LNCaP clone FGC (cell line): ENCODE data around the gene USH1C.

ENCODE experiments used
- DNase-seq: peaks from one replicate; pipeline ENCODE4 v3.0.0-alpha.2; 2011; ENCODE audit warnings: low read depth
- H3K4me3 ChIP-seq: 2 replicates; pipeline ENCODE4 v1.5.1; 2011; ENCODE audit warnings: mild to moderate bottlenecking, low read depth, low read length, control low read depth
- TF ChIP-seq, protein P1 (sequence below): IDR thresholded peaks from 2 replicates; pipeline ENCODE4 v1.5.1; 2012; ENCODE audit warnings: mild to moderate bottlenecking; ENCODE audit not compliant: control insufficient read depth, insufficient read depth; ENCODE audit errors: extremely low read depth

USH1C gene

GRCh38 chr11:17571431-17572358, 27.5 kb upstream of the USH1C start:
- no peak for DNase-seq
- H3K4me3 ChIP-seq = no peak overlapping the region
- TF ChIP-seq, protein P1, sequence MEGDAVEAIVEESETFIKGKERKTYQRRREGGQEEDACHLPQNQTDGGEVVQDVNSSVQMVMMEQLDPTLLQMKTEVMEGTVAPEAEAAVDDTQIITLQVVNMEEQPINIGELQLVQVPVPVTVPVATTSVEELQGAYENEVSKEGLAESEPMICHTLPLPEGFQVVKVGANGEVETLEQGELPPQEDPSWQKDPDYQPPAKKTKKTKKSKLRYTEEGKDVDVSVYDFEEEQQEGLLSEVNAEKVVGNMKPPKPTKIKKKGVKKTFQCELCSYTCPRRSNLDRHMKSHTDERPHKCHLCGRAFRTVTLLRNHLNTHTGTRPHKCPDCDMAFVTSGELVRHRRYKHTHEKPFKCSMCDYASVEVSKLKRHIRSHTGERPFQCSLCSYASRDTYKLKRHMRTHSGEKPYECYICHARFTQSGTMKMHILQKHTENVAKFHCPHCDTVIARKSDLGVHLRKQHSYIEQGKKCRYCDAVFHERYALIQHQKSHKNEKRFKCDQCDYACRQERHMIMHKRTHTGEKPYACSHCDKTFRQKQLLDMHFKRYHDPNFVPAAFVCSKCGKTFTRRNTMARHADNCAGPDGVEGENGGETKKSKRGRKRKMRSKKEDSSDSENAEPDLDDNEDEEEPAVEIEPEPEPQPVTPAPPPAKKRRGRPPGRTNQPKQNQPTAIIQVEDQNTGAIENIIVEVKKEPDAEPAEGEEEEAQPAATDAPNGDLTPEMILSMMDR = no peak

- DNase-seq = no peak
- TF ChIP-seq, protein P1 = no peak
- no peak overlapping the region for H3K4me3 ChIP-seq
Measured at GRCh38 chr11:17570034-17570433, 25.8 kb upstream of the USH1C start.

- no peak for DNase-seq
- no peak overlapping the region for H3K4me3 ChIP-seq
- TF ChIP-seq, protein P1 = no peak
Measured at GRCh38 chr11:17568944-17569343, 24.7 kb upstream of the USH1C start.

DNA sequence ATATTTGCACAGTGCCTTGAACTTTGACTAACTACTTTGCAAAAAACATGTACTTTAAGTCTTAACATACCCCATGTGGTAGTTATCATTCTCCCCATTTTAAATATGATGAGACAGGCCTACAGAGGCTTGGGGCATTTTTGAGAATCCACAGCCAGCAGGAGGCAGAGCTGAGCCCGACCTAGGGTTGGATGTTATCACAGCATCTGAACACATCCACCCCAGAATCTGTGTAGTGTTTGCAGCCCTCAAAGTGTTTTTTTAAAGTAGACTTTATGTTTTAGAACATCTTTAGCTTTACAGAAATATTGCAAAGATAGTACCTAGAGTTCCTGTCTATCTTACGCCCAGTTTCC, 20.4 kb upstream of the USH1C start:
- DNase-seq = no peak
- H3K4me3 ChIP-seq = no peak overlapping the region
- TF ChIP-seq, protein P1 = peak; percentile 21; the same call in 1 of the 2 replicates

DNA sequence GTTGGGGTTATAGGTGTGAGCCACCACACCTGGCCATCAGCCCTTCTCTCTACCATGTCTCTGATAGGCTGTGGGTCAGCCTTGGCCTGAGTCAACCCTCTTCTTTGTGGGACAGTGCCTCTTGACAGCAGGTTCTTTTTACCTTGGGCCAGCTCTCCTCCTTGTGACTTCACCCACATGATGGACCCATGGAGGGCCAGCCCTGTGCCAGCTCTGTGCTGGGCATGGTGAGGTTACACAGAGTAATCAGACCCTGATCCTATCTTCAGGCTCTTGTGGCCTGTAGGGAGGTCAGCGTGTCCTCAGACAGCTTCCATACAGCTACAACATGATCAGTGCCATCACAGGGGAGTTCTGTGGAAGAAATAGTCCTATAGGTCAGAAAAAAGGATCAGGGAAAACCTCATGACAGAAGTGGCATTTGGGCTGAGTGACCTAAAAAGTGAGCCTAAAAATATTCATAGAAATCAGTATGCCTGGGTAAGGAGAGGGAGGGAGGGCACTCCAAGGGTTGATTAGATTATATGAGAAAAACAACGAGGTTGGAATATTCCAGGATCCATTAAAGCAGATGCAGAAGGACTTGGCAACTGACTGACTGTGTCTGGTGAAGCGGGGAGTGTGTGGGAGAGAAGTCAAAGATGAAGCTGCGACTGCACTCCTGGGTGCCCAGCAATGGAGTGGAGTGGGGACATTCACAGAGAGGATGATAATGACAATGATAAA, 19.9 kb upstream of the USH1C start:
- TF ChIP-seq, protein P1 = no peak
- no peak overlapping the region for H3K4me3 ChIP-seq

GRCh38 chr11:17563231-17563646, 19.0 kb upstream of the USH1C start:
- no peak overlapping the region for H3K4me3 ChIP-seq
- DNase-seq = no peak
- TF ChIP-seq, protein P1 = no peak

More for the DNA sequence above, 19.9 kb upstream of the USH1C start:
- DNase-seq = no peak
